ENCODE results near the gene ZNF76. TPM values are rescaled to one million over a fixed set of nuclear protein-coding genes. Genes with fewer than 3 reads are reported as not detected.

The ZNF76 gene
- total and polyA plus RNA-seq, 9 of the 15 experiments (the other 6 are each of a cell fraction or from before 2014, with no cell fraction given) = 1.2 to 17.8 (median 10.7) TPM

DNA sequence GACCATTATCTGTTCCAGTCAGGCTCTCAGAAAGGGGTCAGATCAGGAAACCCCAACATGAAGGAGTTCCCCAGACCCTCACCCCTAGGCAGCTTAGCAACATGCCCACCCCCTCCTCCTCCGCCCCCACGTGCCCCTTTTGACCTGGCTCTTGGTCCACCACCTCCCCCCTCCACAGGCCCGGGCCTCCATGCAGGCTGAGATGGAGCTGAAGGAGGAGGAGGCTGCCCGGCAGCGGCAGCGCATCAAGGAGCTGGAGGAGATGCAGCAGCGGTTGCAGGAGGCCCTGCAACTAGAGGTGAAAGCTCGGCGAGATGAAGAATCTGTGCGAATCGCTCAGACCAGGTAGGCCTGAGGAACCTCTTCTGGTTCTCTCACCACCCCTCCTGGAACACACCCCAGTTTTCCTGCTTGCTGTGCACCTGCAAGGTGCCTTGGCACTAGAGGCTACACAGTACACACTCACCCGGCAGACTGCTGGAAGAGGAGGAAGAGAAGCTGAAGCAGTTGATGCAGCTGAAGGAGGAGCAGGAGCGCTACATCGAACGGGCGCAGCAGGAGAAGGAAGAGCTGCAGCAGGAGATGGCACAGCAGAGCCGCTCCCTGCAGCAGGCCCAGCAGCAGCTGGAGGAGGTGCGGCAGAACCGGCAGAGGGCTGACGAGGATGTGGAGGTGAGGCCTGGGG, 60.0 kb downstream of the ZNF76 start:
- H3K9me3 ChIP-seq (replicated peaks; ENCODE audit: control insufficient read depth, insufficient read depth, low read depth, low read length) = no peaks in the 10 kb centered on the region
- no peak overlapping the region for H2AFZ ChIP-seq (ENCODE audit: low read depth, low read length)
- no peak overlapping the region for H3K4me3 ChIP-seq
- H3K9ac ChIP-seq (ENCODE audit: insufficient read depth in 1 of 2, low read depth in 2 of 2, low read length in 2 of 2) = no peak overlapping the region
- peaks cover 31% of the 10 kb centered on the region; the same call in 2 of the 3 replicates for H3K36me3 ChIP-seq (ENCODE audit: control insufficient read depth, insufficient read depth, low read length)
- H3K4me1 ChIP-seq (replicated peaks in 1 of 2; ENCODE audit: control insufficient read depth in 2 of 2, insufficient read depth in 2 of 2, low read length in 2 of 2) = peaks cover 0 to 14% of the 10 kb centered on the region in 2 experiments; a peak in 1 of 5 replicates
- ATAC-seq = no peak
- POLR2A ChIA-PET = interaction anchor here (0.6 to 1.1 kb wide), 3 partner anchors 10 to 60 kb away, joined by 3 to 9 read pairs (median 4); partner anchors contain the start of gene ZNF76
- in situ Hi-C loops (cut with MboI) = no loop called here
- FAIRE-seq = no peak
- 84% methylated on average over 20 of the region's 20 CpGs for WGBS (ENCODE audit: insufficient coverage, low coverage, missing lambda C conversion rate)
- no peaks in the 10 kb centered on the region for H3K27me3 ChIP-seq (ENCODE audit: control insufficient read depth in 2 of 2, insufficient read depth in 2 of 2, low read length in 2 of 2)
- H3K79me2 ChIP-seq (ENCODE audit: control insufficient read depth, insufficient read depth, low read length) = no peaks in the 10 kb centered on the region
- no peak for TF ChIP-seq SMAD2 (IDR thresholded peaks at IDR 0.05; ENCODE audit: low read depth, low read length)
- TF ChIP-seq, protein P1, sequence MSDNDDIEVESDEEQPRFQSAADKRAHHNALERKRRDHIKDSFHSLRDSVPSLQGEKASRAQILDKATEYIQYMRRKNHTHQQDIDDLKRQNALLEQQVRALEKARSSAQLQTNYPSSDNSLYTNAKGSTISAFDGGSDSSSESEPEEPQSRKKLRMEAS (CRISPR knock-in tag; IDR thresholded peaks at IDR 0.05) = peak; percentile 19; the same call in 1 of the 2 replicates
- no peak for DNase-seq (ENCODE audit: extremely low read depth in 1 of 4, low spot score in 3 of 4)
- no peaks in the 10 kb centered on the region for H3K9me1 ChIP-seq (ENCODE audit: control insufficient read depth, insufficient read depth, low read length)
- no peak overlapping the region for H3K4me2 ChIP-seq (ENCODE audit: insufficient read depth, low read length)
- no TSS peak for BruUV-seq (replicated peaks)
- CTCF ChIA-PET (ENCODE audit: low intra/inter-chr PET ratio) = interaction anchor here (0.7 kb wide), 1 partner anchor 258 kb away, joined by 3 read pairs; no protein-coding TSS in a partner anchor
- H4K20me1 ChIP-seq (replicated peaks; ENCODE audit: control insufficient read depth, insufficient read depth, low read length) = no peaks in the 10 kb centered on the region
- H3K27ac ChIP-seq (ENCODE audit: extremely low read depth, low read depth, low read length) = no peak overlapping the region
- intact Hi-C loops (cut with micrococcal nuclease) = no loop called here

DNA sequence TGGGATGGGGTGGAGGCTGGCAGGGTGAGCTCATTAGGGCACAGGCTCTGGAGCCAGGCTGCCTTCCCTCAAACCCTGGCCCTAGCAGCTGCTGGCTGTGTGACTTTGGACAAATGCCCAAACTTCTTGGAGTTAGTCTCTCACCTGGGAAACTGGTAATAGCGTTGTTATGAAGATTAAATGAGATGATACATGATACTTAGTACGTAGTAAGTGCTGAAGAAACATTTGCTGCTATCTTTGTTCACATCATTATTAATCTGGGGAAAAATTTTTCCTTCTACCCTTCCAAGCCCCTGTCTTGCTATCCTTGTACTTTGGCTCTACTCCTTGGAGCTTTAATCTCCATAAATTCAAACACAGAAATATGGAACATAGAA, 60.5 kb downstream of the ZNF76 start:
- WGBS (ENCODE audit: insufficient coverage, low coverage, missing lambda C conversion rate) = 69% methylated on average over 2 of the region's 2 CpGs
- Histone ChIP-seq H3K4me3 (no peak overlapping the region), H3K36me3 (ENCODE audit: control insufficient read depth, insufficient read depth, low read length) (peaks cover 31% of the 10 kb centered on the region; the same call in 2 of the 3 replicates), H3K9me3 (replicated peaks; ENCODE audit: control insufficient read depth, insufficient read depth, low read depth, low read length) (no peaks in the 10 kb centered on the region), H2AFZ (ENCODE audit: low read depth, low read length) (no peak overlapping the region), H4K20me1 (replicated peaks; ENCODE audit: control insufficient read depth, insufficient read depth, low read length) (no peaks in the 10 kb centered on the region), H3K79me2 (ENCODE audit: control insufficient read depth, insufficient read depth, low read length) (no peaks in the 10 kb centered on the region), H3K9ac (ENCODE audit: insufficient read depth in 1 of 2, low read depth in 2 of 2, low read length in 2 of 2) (no peak overlapping the region), H3K4me2 (ENCODE audit: insufficient read depth, low read length) (no peak overlapping the region), H3K27ac (ENCODE audit: extremely low read depth, low read depth, low read length) (no peak overlapping the region), H3K9me1 (ENCODE audit: control insufficient read depth, insufficient read depth, low read length) (no peaks in the 10 kb centered on the region), H3K27me3 (ENCODE audit: control insufficient read depth in 2 of 2, insufficient read depth in 2 of 2, low read length in 2 of 2) (no peaks in the 10 kb centered on the region), H3K4me1 (replicated peaks in 1 of 2; ENCODE audit: control insufficient read depth in 2 of 2, insufficient read depth in 2 of 2, low read length in 2 of 2) (peaks cover 0 to 14% of the 10 kb centered on the region in 2 experiments; a peak in 1 of 5 replicates)
- DNase-seq (ENCODE audit: extremely low read depth in 1 of 4, low spot score in 3 of 4) (no peak), FAIRE-seq (no peak), ATAC-seq (no peak)
- no TSS peak for BruUV-seq (replicated peaks)
- in situ Hi-C loops (cut with MboI) (no loop called here), intact Hi-C loops (cut with micrococcal nuclease) (no loop called here)
- ChIA-PET POLR2A (interaction anchor here (0.6 to 1.1 kb wide), 3 partner anchors 10 to 61 kb away, joined by 3 to 9 read pairs (median 4); partner anchors contain the start of gene ZNF76), CTCF (ENCODE audit: low intra/inter-chr PET ratio) (no interaction called here)
- TF ChIP-seq, protein P2, sequence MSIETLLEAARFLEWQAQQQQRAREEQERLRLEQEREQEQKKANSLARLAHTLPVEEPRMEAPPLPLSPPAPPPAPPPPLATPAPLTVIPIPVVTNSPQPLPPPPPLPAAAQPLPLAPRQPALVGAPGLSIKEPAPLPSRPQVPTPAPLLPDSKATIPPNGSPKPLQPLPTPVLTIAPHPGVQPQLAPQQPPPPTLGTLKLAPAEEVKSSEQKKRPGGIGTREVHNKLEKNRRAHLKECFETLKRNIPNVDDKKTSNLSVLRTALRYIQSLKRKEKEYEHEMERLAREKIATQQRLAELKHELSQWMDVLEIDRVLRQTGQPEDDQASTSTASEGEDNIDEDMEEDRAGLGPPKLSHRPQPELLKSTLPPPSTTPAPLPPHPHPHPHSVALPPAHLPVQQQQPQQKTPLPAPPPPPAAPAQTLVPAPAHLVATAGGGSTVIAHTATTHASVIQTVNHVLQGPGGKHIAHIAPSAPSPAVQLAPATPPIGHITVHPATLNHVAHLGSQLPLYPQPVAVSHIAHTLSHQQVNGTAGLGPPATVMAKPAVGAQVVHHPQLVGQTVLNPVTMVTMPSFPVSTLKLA (conservative IDR thresholded peaks at IDR 0.05) = no peak
- TF ChIP-seq, protein P3, sequence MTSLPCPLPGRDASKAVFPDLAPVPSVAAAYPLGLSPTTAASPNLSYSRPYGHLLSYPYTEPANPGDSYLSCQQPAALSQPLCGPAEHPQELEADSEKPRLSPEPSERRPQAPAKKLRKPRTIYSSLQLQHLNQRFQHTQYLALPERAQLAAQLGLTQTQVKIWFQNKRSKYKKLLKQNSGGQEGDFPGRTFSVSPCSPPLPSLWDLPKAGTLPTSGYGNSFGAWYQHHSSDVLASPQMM (CRISPR knock-in tag; IDR thresholded peaks at IDR 0.05) = no peak
- TF ChIP-seq MYC (IDR thresholded peaks at IDR 0.05; ENCODE audit: low read depth, low read length) (no peak), MYC (CRISPR knock-in tag; IDR thresholded peaks at IDR 0.05; ENCODE audit: borderline replicate concordance, low read depth) (no peak), GTF2F1 (IDR thresholded peaks at IDR 0.05; ENCODE audit: low read depth, low read length) (no peak), ARHGAP35 (IDR thresholded peaks at IDR 0.05; ENCODE audit: partially characterized antibody) (no peak)
- TF ChIP-seq, protein P4, sequence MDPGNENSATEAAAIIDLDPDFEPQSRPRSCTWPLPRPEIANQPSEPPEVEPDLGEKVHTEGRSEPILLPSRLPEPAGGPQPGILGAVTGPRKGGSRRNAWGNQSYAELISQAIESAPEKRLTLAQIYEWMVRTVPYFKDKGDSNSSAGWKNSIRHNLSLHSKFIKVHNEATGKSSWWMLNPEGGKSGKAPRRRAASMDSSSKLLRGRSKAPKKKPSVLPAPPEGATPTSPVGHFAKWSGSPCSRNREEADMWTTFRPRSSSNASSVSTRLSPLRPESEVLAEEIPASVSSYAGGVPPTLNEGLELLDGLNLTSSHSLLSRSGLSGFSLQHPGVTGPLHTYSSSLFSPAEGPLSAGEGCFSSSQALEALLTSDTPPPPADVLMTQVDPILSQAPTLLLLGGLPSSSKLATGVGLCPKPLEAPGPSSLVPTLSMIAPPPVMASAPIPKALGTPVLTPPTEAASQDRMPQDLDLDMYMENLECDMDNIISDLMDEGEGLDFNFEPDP (CRISPR knock-in tag; IDR thresholded peaks at IDR 0.05) = no peak
- TF ChIP-seq, protein P5, sequence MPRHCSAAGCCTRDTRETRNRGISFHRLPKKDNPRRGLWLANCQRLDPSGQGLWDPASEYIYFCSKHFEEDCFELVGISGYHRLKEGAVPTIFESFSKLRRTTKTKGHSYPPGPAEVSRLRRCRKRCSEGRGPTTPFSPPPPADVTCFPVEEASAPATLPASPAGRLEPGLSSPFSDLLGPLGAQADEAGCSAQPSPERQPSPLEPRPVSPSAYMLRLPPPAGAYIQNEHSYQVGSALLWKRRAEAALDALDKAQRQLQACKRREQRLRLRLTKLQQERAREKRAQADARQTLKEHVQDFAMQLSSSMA (CRISPR knock-in tag; IDR thresholded peaks at IDR 0.05) = no peak

Data from K562 (cell line).